GM12875 (cell line): ENCODE results near the gene SDK1.

ENCODE experiments used
- H3K4me3 ChIP-seq: one replicate; pipeline ENCODE4 v1.5.1; 2011; ENCODE audit warnings: low read depth, low read length, control low read depth
- TF ChIP-seq, protein P1 (sequence below): IDR thresholded peaks from 2 replicates; pipeline ENCODE4 v1.5.1; 2011; ENCODE audit warnings: low read depth, mild to moderate bottlenecking, control low read depth, inconsistent platforms, low read length, moderate library complexity, borderline replicate concordance; ENCODE audit not compliant: insufficient read depth

SDK1 gene

DNA sequence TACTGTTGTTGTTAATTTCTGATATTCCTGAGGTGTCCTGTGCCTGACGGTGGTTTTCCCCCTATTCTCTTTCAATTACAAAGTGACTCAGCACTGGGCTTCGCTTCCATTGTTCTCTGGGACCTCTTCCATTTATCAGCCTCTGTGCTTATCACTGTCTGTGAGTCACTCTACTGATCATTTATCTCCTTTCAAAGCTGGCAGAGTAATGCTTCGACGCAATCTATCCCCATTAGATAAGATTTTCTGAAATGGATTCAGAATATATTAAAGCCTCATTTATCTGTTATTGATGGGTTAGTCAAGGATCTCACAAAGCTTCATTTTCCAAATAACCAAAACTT is 679.2 kb downstream of the SDK1 start:
- TF ChIP-seq, protein P1, sequence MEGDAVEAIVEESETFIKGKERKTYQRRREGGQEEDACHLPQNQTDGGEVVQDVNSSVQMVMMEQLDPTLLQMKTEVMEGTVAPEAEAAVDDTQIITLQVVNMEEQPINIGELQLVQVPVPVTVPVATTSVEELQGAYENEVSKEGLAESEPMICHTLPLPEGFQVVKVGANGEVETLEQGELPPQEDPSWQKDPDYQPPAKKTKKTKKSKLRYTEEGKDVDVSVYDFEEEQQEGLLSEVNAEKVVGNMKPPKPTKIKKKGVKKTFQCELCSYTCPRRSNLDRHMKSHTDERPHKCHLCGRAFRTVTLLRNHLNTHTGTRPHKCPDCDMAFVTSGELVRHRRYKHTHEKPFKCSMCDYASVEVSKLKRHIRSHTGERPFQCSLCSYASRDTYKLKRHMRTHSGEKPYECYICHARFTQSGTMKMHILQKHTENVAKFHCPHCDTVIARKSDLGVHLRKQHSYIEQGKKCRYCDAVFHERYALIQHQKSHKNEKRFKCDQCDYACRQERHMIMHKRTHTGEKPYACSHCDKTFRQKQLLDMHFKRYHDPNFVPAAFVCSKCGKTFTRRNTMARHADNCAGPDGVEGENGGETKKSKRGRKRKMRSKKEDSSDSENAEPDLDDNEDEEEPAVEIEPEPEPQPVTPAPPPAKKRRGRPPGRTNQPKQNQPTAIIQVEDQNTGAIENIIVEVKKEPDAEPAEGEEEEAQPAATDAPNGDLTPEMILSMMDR: no peak
- H3K4me3 ChIP-seq: no peak overlapping the region

DNA sequence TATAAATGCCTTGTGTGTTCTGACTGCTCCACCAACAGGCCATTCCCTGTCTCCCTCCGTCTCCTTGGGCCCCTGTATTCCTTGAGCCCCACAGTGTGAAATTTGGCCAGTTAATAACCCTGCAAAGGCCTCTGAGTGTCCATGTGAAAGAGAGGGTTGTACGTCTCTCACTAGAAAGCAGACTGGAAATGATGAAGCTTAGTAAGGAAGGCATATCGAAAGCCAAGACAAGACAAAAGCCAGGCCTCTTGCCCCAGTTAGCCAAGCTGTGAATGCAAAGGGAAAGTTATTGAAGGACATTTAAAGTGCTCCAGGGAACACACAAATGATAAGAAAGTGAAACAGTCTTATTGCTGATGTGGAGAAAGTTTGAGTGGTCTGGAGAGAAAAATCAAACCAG is 680.2 kb downstream of the SDK1 start:
- no peak overlapping the region for H3K4me3 ChIP-seq
- TF ChIP-seq, protein P1: no peak

DNA sequence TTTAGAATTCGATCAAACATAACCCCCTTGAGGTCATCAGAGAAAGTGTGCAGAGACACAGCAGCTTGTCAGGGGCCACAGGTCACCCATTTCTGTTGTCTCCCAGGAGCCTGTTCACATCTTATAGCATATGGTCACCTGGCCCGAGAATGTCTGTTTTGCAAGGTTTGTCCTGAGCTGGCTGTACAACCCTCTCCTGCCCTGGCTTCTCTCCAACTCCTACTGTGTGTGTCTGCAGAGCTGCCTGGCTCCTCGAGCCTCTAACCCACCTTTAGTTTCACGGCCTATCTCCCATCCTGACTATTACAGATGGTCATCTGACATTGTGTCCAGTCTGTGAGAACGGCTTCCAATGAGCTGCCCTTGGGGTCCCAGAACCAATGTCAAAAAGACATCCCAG is 683.4 kb downstream of the SDK1 start:
- TF ChIP-seq, protein P1: no peak
- no peak overlapping the region for H3K4me3 ChIP-seq

DNA sequence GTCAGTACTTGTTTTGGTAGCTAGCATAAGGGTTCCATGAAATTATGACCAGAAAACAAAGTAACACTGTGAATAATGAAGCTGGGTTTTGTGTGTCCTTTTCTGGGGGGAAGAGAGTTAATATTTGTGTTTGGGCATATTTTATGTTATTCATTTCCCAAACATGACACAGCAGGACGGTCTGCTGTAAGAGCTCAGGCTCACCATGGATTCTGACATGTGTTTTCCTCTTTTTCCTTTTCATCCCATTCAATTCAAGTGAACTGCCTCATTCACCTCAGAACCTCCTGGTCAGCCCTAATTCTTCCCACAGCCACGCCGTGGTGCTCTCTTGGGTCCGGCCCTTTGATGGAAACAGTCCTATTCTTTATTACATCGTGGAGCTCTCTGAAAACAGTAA is 685.9 kb downstream of the SDK1 start:
- no peak overlapping the region for H3K4me3 ChIP-seq
- TF ChIP-seq, protein P1: no peak

DNA sequence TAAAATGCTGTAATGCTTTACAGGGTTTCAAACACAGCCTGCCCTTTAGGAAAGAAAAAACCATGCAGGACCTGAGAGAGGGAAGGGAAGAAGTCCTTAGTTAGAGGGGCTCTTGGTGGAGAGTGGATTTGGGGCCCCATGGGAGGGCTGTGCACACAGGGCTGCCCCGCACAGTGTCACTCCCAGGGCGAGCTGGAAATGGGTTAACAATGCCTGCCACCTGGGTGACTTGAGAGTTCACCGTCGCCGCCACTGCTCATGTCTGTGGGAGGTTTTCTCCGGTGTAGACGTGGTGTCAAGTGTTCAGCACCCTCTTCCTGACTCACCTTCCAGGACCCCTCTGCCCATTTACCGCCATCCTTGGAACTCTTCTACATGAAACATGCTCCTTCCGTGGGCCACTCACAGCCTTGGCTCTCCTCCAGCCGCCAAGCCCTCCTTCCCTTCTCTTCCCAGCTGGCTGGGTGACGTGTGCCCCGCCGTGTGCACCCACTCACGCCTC is 686.4 kb downstream of the SDK1 start:
- H3K4me3 ChIP-seq: no peak overlapping the region
- TF ChIP-seq, protein P1: no peak

DNA sequence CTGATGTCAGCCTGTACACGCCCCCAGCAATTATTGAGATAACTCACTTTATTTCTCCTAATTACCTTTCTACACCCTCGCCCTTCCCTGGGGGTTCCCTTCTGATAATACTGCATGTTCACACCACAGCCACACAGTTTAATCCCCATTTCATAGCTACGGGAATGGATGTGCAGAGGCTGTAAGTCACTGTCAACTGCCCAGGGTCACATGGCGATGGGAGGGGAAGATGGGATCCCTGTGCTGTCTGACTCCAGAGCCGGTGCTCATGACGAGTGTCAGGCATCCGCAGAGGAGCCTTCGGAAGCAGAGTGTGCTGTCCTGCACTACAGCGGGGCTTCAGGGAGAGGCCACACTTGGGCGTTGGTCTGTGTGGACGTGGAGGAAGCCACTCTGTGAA is 688.7 kb downstream of the SDK1 start:
- TF ChIP-seq, protein P1: no peak
- no peak overlapping the region for H3K4me3 ChIP-seq

DNA sequence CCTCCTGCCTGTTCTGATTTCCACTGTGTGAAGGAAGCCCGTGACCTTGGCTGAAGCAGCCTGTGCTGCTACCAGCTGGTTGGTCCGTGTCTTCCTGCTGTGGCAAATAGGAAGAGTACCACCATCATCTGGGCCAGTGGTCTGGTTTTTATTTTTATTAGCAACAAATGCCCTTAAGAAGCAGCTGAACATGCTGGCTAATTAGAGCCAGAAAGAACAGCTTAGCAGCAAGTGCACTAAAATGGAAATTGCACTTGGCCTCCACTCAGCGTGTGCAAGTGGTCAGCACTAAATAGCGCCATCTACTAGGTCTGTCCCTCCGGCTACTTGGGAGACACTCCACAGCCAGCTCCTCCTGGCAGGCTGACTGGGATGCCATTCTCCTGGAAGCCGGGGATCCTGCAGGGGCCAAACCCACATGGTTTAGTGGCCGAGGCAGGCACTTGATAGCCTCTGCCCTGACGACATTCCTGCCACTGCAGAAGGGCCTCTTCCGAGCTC is 690.7 kb downstream of the SDK1 start:
- TF ChIP-seq, protein P1: no peak
- no peak overlapping the region for H3K4me3 ChIP-seq
